DMS 273 treated with DMSO at 0.1 percent for 48 hours (cell line): ENCODE data around the gene FOXA2.
"Not testable (repeated sequence)": the region's sequence is repeated elsewhere in the genome, so short reads cannot be mapped to it uniquely, and the experiment has no call there.

Experiments used
- DNase-seq: peaks from one replicate; lab custom pipeline; 2025; lab: John Stamatoyannopoulos, UW

The FOXA2 gene

GRCh38 chr20:22567944-22568871 is 16.2 kb downstream of the FOXA2 start:
- no peak for DNase-seq

GRCh38 chr20:22566876-22567658 is 17.3 kb downstream of the FOXA2 start:
- no peak for DNase-seq

GRCh38 chr20:22563062-22563965 is 21.1 kb downstream of the FOXA2 start:
- DNase-seq = no peak

- no peak for DNase-seq
Observed at GRCh38 chr20:22562620-22563019, 21.8 kb downstream of the FOXA2 start.

- no peak for DNase-seq
Observed at GRCh38 chr20:22561965-22562577, 22.3 kb downstream of the FOXA2 start.

- no peak for DNase-seq
Observed at GRCh38 chr20:22560817-22561216, 23.6 kb downstream of the FOXA2 start.

GRCh38 chr20:22559711-22560318 is 24.6 kb downstream of the FOXA2 start:
- DNase-seq = no peak

GRCh38 chr20:22557403-22558276 is 26.7 kb downstream of the FOXA2 start:
- DNase-seq = no peak

GRCh38 chr20:22556565-22557056 is 27.8 kb downstream of the FOXA2 start:
- DNase-seq = no peak

- DNase-seq = no peak
Observed at GRCh38 chr20:22555791-22556564, 28.4 kb downstream of the FOXA2 start.

- DNase-seq = no peak
Observed at GRCh38 chr20:22554391-22554790, 30.0 kb downstream of the FOXA2 start.

GRCh38 chr20:22550514-22550913 is 33.9 kb downstream of the FOXA2 start:
- not testable (repeated sequence) for DNase-seq

GRCh38 chr20:22548040-22548439 is 36.3 kb downstream of the FOXA2 start:
- no peak for DNase-seq

- DNase-seq = no peak
Observed at GRCh38 chr20:22546344-22546743, 38.0 kb downstream of the FOXA2 start.

GRCh38 chr20:22545045-22545444 is 39.3 kb downstream of the FOXA2 start:
- no peak for DNase-seq

- DNase-seq = no peak
Observed at GRCh38 chr20:22544462-22544861, 39.9 kb downstream of the FOXA2 start.

GRCh38 chr20:22542427-22542826 is 41.9 kb downstream of the FOXA2 start:
- no peak for DNase-seq

- DNase-seq = no peak
Observed at GRCh38 chr20:22540832-22541231, 43.5 kb downstream of the FOXA2 start.
